ENCODE measurements around the gene ATG10. TPM values are rescaled to one million over a fixed set of nuclear protein-coding genes. Genes with fewer than 3 reads are reported as not detected.
"Not testable (repeated sequence)": the region's sequence is repeated elsewhere in the genome, so short reads cannot be mapped to it uniquely, and the experiment has no call there.

Gene ATG10
- total RNA-seq, 1 donor from 2014 or later: 4.2 TPM

GRCh38 chr5:81994679-81995078 lies 22.9 kb downstream of the ATG10 start:
- Histone ChIP-seq H3K4me3 (no peak overlapping the region), H3K27ac (no peak overlapping the region), H3K9me3 (no peaks in the 10 kb centered on the region), H3K4me1 (no peaks in the 10 kb centered on the region), H3K36me3 (no peaks in the 10 kb centered on the region), H3K27me3 (no peaks in the 10 kb centered on the region)
- intact Hi-C loops (cut with DNase I): no loop called here
- TF ChIP-seq POLR2A (IDR thresholded peaks at IDR 0.05): no peak
- no peak for TF ChIP-seq POLR2AphosphoS5 (IDR thresholded peaks at IDR 0.05; ENCODE audit: insufficient read depth in 1 of 2, low read depth in 1 of 2)
- TF ChIP-seq CTCF (IDR thresholded peaks at IDR 0.05): no peak
- DNase-seq (ENCODE audit: extremely low spot score in 2 of 2): no peak

DNA sequence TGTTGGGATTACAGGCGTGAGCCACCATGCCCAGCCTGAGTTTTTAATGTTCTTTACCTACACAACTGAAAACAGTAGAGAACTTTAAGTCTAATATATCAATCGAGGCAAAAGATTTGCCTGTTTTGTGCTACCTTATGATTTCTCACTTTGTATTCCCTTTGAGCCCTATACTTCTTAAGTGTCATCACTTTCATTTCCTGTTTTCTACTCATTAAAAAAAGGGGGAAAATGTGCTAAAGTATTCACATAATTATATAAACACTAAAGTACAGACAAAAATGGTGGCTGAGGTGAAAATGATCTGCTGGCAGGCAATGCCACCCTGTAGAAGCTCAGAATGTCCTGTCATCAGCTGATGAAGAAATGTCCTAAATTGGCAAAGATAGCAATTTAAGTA lies 23.6 kb downstream of the ATG10 start:
- TF ChIP-seq POLR2AphosphoS5 (IDR thresholded peaks at IDR 0.05; ENCODE audit: insufficient read depth in 1 of 2, low read depth in 1 of 2) (no peak), CTCF (IDR thresholded peaks at IDR 0.05) (no peak), POLR2A (IDR thresholded peaks at IDR 0.05) (no peak)
- no peak for DNase-seq (ENCODE audit: extremely low spot score in 2 of 2)

DNA sequence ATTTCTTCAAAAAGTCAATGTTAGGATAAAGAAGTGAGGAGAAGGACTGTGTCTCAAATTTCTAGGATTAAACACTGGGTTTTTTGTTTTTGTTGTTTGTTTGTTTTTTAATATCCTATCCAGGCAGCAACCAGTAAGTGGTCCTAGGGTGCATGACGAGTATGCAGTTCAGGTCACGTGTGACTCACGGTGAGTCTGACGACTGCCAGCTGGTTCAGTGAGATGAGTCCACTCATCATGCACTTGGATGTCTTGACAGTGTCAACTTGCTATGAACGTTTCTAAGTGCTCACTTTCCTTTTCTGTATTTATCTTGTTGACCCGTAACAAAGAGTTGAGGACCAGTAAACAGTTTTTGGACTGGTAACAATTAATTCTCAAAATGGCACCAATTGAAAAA lies 32.7 kb downstream of the ATG10 start:
- no peak for DNase-seq (ENCODE audit: extremely low spot score in 2 of 2)
- no peak for TF ChIP-seq POLR2A (IDR thresholded peaks at IDR 0.05)
- TF ChIP-seq CTCF (IDR thresholded peaks at IDR 0.05): no peak
- no peak for TF ChIP-seq POLR2AphosphoS5 (IDR thresholded peaks at IDR 0.05; ENCODE audit: insufficient read depth in 1 of 2, low read depth in 1 of 2)
- Histone ChIP-seq H3K9me3 (no peaks in the 10 kb centered on the region), H3K4me3 (no peak overlapping the region), H3K27me3 (no peaks in the 10 kb centered on the region), H3K4me1 (no peaks in the 10 kb centered on the region), H3K36me3 (no peaks in the 10 kb centered on the region), H3K27ac (no peak overlapping the region)
- intact Hi-C loops (cut with DNase I): no loop called here

More for the DNA sequence above, 23.6 kb downstream of the ATG10 start:
- no peak overlapping the region for H3K4me3 ChIP-seq
- no peak overlapping the region for H3K27ac ChIP-seq
- no peaks in the 10 kb centered on the region for H3K4me1 ChIP-seq
- no peaks in the 10 kb centered on the region for H3K9me3 ChIP-seq
- H3K27me3 ChIP-seq: no peaks in the 10 kb centered on the region
- intact Hi-C loops (cut with DNase I): no loop called here
- no peaks in the 10 kb centered on the region for H3K36me3 ChIP-seq

DNA sequence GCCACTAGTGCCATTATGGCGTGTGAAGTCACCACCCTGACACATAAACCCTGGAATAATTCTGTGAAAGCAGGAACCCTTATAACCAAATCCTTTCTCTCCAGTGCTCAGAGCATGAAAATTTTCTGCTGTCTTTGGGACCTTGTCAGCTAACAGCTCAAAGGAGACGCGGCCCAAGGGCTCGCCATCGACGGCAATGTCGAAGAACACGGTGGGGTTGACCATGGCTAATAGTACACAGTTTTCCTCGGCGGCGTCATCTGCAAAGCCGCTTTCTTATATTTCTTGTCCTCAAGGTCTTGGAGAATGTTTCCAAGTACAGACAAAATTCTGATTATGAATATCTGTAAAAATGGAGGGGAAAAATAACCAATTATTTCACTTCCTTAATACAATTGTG lies 38.0 kb downstream of the ATG10 start:
- DNase-seq (ENCODE audit: extremely low spot score in 2 of 2); H3K36me3 ChIP-seq; intact Hi-C loops (cut with DNase I); H3K9me3 ChIP-seq; H3K4me1 ChIP-seq; H3K4me3 ChIP-seq; H3K27ac ChIP-seq; H3K27me3 ChIP-seq: not testable (repeated sequence)

GRCh38 chr5:82010696-82011095 lies 38.9 kb downstream of the ATG10 start:
- Histone ChIP-seq H3K27ac (no peak overlapping the region), H3K27me3 (no peaks in the 10 kb centered on the region), H3K36me3 (no peaks in the 10 kb centered on the region), H3K4me1 (peaks cover 8% of the 10 kb centered on the region), H3K9me3 (no peaks in the 10 kb centered on the region), H3K4me3 (no peak overlapping the region)
- intact Hi-C loops (cut with DNase I): no loop called here
- TF ChIP-seq POLR2AphosphoS5 (IDR thresholded peaks at IDR 0.05; ENCODE audit: insufficient read depth in 1 of 2, low read depth in 1 of 2) (no peak), POLR2A (IDR thresholded peaks at IDR 0.05) (no peak), CTCF (IDR thresholded peaks at IDR 0.05) (no peak)
- DNase-seq (ENCODE audit: extremely low spot score in 2 of 2): no peak

- Histone ChIP-seq H3K27me3 (no peaks in the 10 kb centered on the region), H3K4me3 (no peak overlapping the region), H3K9me3 (no peaks in the 10 kb centered on the region), H3K36me3 (no peaks in the 10 kb centered on the region), H3K27ac (no peak overlapping the region), H3K4me1 (peaks cover 8% of the 10 kb centered on the region)
- no peak for DNase-seq (ENCODE audit: extremely low spot score in 2 of 2)
- intact Hi-C loops (cut with DNase I): no loop called here
- TF ChIP-seq POLR2AphosphoS5 (IDR thresholded peaks at IDR 0.05; ENCODE audit: insufficient read depth in 1 of 2, low read depth in 1 of 2) (no peak), POLR2A (IDR thresholded peaks at IDR 0.05) (no peak), CTCF (IDR thresholded peaks at IDR 0.05) (no peak)
Measured at GRCh38 chr5:82011761-82012160, 39.9 kb downstream of the ATG10 start.

GRCh38 chr5:82014644-82015043 lies 42.8 kb downstream of the ATG10 start:
- H3K4me1 ChIP-seq; H3K36me3 ChIP-seq; DNase-seq (ENCODE audit: extremely low spot score in 2 of 2); H3K4me3 ChIP-seq; intact Hi-C loops (cut with DNase I); H3K27ac ChIP-seq; H3K9me3 ChIP-seq; H3K27me3 ChIP-seq: not testable (repeated sequence)
